IPS-20b (cell line): ENCODE data around the gene AMHR2.
"Not testable (repeated sequence)": the region's sequence is repeated elsewhere in the genome, so short reads cannot be mapped to it uniquely, and the experiment has no call there.

Experiments used
- H3K27ac ChIP-seq: one replicate; pipeline ENCODE4 v1.5.1; 2013; ENCODE audit warnings: low read length
- H3K27me3 ChIP-seq: 2 replicates; pipeline ENCODE4 v1.6.1; 2013; ENCODE audit warnings: mild to moderate bottlenecking, low read length, inconsistent platforms; ENCODE audit not compliant: insufficient read depth
- H3K36me3 ChIP-seq: 2 replicates; pipeline ENCODE4 v1.6.1; 2013; ENCODE audit warnings: low read depth, mild to moderate bottlenecking, inconsistent platforms, low read length, moderate library complexity; ENCODE audit not compliant: insufficient read depth
- H3K4me1 ChIP-seq: 2 replicates; pipeline ENCODE4 v1.6.1; 2013; ENCODE audit warnings: mild to moderate bottlenecking, control low read depth, inconsistent platforms, low read length, moderate library complexity; ENCODE audit not compliant: insufficient read depth
- H3K4me3 ChIP-seq: 2 replicates; pipeline ENCODE4 v1.5.1; 2013; ENCODE audit warnings: mild to moderate bottlenecking, low read length, inconsistent platforms
- H3K9ac ChIP-seq: 2 replicates; pipeline ENCODE4 v1.6.1; 2013; ENCODE audit warnings: low read depth, mild to moderate bottlenecking, inconsistent platforms, low read length, moderate library complexity
- H3K9me3 ChIP-seq: 2 replicates; pipeline ENCODE4 v1.6.1; 2013; ENCODE audit warnings: mild to moderate bottlenecking, low read depth, low read length, inconsistent platforms; ENCODE audit not compliant: insufficient read depth

The AMHR2 gene

DNA sequence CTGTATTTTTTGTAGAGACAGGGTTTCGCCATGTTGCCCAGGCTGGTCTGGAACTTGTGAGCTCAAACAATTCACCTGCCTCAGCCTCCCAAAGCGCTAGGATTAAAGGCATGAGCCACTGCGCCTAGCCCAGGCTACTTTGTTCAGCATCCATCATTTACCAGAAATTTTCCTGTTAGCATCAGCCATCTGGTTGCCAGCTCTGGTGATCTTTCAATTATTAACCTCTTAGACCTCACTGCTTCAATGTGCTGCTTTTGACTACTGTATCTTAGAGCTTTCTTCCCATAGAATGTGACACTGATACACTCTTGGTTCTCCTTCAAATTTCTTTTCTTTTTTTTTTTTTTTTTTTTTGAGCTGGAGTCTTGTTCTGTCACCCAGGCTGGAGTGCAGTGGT lies 5.4 kb upstream of the AMHR2 start:
- H3K4me3 ChIP-seq, result no peak overlapping the region
- H3K9ac ChIP-seq, result no peak overlapping the region
- H3K27me3 ChIP-seq, result no peaks in the 10 kb centered on the region
- H3K9me3 ChIP-seq, result no peaks in the 10 kb centered on the region
- H3K4me1 ChIP-seq, result peaks cover 17% of the 10 kb centered on the region
- no peak overlapping the region for H3K27ac ChIP-seq
- H3K36me3 ChIP-seq, result peaks cover 10% of the 10 kb centered on the region

DNA sequence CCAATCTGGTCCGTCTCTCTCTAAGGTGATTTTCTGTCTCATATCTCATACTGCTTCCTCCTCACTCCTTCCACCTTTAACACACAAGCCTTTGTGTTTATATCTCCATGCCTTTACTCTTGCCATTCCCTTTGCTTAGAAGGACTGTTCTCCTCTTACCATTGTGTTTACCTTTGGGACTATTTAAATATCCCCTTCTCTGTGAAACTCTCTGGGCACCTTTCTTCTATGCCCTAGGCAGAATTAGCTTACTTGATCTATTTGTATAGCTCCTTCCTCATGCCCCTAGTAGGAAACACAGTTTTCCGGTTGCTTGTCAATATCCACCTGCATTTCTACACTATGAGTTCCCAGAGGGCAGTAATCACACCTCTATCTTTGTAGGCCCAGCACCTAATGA lies 3.9 kb upstream of the AMHR2 start:
- Histone ChIP-seq H3K27ac (no peak overlapping the region), H3K36me3 (no peaks in the 10 kb centered on the region), H3K9ac (no peak overlapping the region), H3K9me3 (no peaks in the 10 kb centered on the region), H3K4me1 (peaks cover 17% of the 10 kb centered on the region), H3K27me3 (no peaks in the 10 kb centered on the region), H3K4me3 (no peak overlapping the region)

DNA sequence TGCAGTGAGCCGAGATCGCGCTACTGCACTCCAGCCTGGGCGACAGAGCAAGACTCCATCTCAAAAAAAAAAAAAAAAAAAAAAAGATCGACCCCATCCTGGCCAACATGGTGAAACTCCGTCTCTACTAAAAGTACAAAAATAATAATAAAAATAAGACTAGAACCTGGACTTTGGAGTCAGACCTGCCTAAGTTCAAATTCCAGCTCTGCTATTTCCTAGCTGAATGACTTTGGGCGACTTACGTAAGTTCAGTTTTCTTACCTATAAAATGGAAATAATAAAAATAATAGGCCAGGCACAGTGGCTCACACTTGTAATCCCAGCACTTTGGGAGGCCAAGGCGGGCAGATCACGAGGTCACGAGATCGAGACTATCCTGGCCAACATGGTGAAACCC lies 1.4 kb upstream of the AMHR2 start:
- H3K9me3 ChIP-seq, H3K36me3 ChIP-seq, H3K4me1 ChIP-seq, H3K9ac ChIP-seq, H3K27ac ChIP-seq, H3K4me3 ChIP-seq, H3K27me3 ChIP-seq: not testable (repeated sequence)

DNA sequence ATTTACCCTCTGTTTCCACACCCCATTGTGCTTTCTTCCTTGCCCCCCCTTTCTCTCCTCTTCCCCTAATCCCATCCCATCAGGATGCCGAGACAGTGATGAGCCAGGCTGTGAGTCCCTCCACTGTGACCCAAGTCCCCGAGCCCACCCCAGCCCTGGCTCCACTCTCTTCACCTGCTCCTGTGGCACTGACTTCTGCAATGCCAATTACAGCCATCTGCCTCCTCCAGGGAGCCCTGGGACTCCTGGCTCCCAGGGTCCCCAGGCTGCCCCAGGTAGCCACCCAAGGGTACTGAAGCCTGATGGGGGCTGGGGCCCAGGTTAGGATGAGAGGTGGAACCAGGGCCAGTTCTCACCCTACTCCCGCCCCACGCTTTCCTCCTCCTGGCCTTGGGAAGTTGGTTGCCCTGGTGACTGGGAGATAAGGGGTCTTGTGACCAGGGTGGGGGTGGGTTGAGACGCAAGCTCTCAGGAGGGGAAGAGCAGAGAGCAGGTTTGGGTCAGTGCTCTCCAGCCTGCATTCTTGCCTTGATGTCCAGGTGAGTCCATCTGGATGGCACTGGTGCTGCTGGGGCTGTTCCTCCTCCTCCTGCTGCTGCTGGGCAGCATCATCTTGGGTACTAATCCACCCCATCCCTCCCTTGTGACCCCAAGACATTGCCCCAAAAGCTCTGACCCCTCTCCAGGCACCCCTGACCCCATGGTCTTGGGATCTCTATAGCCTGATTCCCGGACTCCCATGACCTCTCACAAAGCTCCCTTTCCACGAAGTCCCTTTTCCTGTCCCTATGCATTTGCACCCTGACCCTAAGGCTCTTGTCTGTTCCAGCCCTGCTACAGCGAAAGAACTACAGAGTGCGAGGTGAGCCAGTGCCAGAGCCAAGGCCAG lies 1.2 kb downstream of the AMHR2 start:
- Histone ChIP-seq H3K36me3 (no peaks in the 10 kb centered on the region), H3K4me1 (peaks cover 4% of the 10 kb centered on the region; the same call in 1 of the 2 replicates), H3K9me3 (no peaks in the 10 kb centered on the region), H3K27me3 (no peaks in the 10 kb centered on the region), H3K27ac (no peak overlapping the region), H3K9ac (no peak overlapping the region), H3K4me3 (no peak overlapping the region)

DNA sequence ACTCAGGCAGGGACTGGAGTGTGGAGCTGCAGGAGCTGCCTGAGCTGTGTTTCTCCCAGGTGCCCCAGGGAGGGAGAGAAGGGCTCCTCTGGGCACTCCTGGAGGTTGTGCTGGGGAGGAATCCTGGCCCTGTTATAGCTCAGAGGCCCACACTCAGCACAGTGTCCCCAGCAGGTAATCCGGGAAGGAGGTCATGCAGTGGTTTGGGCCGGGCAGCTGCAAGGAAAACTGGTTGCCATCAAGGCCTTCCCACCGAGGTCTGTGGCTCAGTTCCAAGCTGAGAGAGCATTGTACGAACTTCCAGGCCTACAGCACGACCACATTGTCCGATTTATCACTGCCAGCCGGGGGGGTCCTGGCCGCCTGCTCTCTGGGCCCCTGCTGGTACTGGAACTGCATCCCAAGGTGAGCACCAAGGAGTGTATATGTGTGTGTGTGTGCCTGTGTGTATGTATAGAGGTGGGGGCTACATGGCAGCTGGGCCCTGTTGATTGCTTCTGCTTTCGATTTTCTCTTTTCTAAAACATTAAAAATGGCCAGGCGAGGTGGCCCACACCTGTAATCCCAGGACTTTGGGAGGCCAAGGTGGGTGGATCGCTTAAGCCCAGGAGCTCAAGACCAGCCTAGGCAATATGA lies 2.0 kb downstream of the AMHR2 start:
- no peak overlapping the region for H3K9ac ChIP-seq
- no peaks in the 10 kb centered on the region for H3K27me3 ChIP-seq
- H3K4me3 ChIP-seq, result no peak overlapping the region
- H3K9me3 ChIP-seq, result no peaks in the 10 kb centered on the region
- peaks cover 2% of the 10 kb centered on the region; the same call in 1 of the 2 replicates for H3K4me1 ChIP-seq
- H3K36me3 ChIP-seq, result no peaks in the 10 kb centered on the region
- no peak overlapping the region for H3K27ac ChIP-seq

DNA sequence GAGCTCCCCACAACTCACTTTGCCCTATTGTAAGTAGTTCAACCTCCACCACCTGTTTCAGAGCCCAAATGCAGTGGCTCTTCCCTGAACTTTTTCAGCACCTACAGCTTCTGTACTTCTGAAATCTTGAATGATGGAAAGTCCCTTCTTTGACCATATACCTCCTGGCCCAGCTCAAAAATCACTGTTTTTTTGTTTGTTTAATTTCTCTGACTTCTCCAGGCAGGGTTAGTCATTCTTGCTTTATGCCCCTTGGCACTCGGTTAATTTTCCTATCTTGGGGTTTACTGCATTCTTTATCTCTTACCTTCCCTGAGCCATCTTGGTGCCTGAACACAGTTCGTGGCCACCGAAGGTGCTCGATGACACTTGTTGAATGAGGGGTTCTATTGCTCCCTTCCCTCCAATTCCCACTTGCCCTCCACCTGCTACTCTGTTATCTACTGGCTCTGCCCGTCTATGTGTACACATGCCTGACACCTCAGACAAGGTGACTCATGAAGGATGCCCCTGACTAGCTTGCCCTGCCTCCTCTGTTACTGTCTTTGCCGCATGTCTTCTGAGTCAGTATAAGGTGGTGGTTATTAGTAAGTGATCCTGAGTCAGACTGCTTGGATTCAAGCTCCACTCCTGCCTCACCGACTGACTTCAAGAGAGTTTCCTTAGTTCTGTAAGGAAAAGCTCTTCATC lies 4.4 kb downstream of the AMHR2 start:
- Histone ChIP-seq H3K36me3 (no peaks in the 10 kb centered on the region), H3K9me3 (no peaks in the 10 kb centered on the region), H3K9ac (no peak overlapping the region), H3K27ac (no peak overlapping the region), H3K4me3 (no peak overlapping the region), H3K4me1 (no peaks in the 10 kb centered on the region), H3K27me3 (no peaks in the 10 kb centered on the region)

DNA sequence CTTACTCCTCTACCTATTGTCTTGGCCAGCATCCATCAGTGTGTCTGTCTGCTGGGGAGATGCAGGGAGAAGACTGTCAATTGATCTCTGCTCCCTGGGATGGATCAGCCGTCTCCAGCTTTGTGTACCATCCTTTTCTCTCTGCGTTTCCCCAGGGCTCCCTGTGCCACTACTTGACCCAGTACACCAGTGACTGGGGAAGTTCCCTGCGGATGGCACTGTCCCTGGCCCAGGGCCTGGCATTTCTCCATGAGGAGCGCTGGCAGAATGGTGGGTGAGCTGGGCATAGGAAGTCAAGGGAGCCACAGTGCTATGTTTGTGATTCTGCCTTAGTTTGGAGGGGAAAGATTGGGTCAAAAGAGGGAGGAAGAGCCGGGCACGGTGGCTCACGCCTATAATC lies 5.1 kb downstream of the AMHR2 start:
- Histone ChIP-seq H3K4me3 (no peak overlapping the region), H3K27me3 (no peaks in the 10 kb centered on the region), H3K36me3 (no peaks in the 10 kb centered on the region), H3K9ac (no peak overlapping the region), H3K27ac (no peak overlapping the region), H3K4me1 (no peaks in the 10 kb centered on the region), H3K9me3 (no peaks in the 10 kb centered on the region)

DNA sequence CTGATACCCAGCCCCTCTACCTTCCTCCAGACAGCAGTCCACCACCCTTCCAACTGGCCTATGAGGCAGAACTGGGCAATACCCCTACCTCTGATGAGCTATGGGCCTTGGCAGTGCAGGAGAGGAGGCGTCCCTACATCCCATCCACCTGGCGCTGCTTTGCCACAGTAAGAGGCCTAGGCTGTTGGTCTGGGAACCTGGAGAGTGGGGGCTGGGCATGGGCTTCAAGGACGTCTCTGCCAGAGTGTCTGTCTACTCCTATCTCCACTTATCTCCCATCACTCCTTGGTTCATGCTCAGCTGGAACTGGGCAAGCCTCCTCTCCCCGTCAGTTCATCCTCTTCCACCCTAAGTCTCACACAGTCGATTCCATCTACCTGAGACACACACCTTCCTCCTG lies 6.5 kb downstream of the AMHR2 start:
- H3K9ac ChIP-seq, result no peak overlapping the region
- no peaks in the 10 kb centered on the region for H3K9me3 ChIP-seq
- H3K36me3 ChIP-seq, result no peaks in the 10 kb centered on the region
- no peak overlapping the region for H3K4me3 ChIP-seq
- no peak overlapping the region for H3K27ac ChIP-seq
- no peaks in the 10 kb centered on the region for H3K27me3 ChIP-seq
- H3K4me1 ChIP-seq, result no peaks in the 10 kb centered on the region

DNA sequence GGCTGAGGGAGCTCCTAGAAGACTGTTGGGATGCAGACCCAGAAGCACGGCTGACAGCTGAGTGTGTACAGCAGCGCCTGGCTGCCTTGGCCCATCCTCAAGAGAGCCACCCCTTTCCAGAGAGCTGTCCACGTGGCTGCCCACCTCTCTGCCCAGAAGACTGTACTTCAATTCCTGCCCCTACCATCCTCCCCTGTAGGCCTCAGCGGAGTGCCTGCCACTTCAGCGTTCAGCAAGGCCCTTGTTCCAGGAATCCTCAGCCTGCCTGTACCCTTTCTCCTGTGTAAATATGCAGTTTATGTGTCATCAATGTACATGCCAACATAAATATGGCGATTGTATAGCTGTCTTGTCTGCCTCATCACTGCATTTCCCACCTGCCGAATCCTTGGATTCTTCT lies 7.5 kb downstream of the AMHR2 start:
- H3K4me1 ChIP-seq, result no peaks in the 10 kb centered on the region
- H3K36me3 ChIP-seq, result no peaks in the 10 kb centered on the region
- H3K9me3 ChIP-seq, result no peaks in the 10 kb centered on the region
- H3K27me3 ChIP-seq, result no peaks in the 10 kb centered on the region
- H3K4me3 ChIP-seq, result no peak overlapping the region
- H3K9ac ChIP-seq, result no peak overlapping the region
- H3K27ac ChIP-seq, result no peak overlapping the region

DNA sequence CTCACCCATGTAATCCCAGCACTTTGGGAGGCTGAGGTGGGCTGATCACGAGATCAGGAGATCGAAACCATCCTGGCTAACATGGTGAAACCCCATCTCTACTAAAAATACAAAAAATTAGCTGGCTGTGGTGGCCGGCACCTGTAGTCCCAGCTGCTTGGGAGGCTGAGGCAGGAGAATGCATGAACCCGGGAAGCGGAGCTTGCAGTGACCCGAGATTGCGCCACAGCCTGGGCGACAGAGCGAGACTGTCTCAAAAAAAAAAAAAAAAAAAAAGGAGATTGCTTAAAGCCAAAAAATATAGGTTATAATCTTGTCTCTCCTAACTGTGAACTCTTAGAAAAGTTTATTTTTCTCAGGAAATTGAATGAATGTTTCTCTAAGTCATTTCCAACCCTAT lies 11.7 kb downstream of the AMHR2 start:
- not testable (repeated sequence) for H3K9ac ChIP-seq, H3K9me3 ChIP-seq, H3K27me3 ChIP-seq, H3K36me3 ChIP-seq, H3K4me1 ChIP-seq, H3K4me3 ChIP-seq, H3K27ac ChIP-seq

DNA sequence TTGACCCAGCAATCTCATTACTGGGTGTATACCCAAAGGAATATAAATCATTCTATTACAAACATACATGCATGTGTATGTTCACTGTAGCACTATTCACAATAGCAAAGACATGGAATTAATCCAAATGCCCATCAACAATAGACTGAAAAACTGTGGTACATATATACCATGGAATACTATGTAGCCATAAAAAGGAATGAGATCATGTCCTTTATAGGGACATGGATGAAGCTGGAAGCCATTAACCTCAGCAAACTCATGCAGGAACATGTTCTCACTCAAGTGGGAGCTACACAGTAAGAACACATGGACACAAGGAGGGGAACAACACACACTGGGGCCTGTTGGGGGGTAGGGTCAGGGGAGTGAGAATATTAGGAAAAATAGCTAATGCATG lies 15.9 kb downstream of the AMHR2 start:
- H3K36me3 ChIP-seq, H3K27me3 ChIP-seq, H3K9ac ChIP-seq, H3K27ac ChIP-seq, H3K4me1 ChIP-seq, H3K4me3 ChIP-seq, H3K9me3 ChIP-seq: not testable (repeated sequence)
